ENCODE results near the gene PRKAB2. TPM values are rescaled to one million over a fixed set of nuclear protein-coding genes. Genes with fewer than 3 reads are reported as not detected.

PRKAB2 gene, protein sequence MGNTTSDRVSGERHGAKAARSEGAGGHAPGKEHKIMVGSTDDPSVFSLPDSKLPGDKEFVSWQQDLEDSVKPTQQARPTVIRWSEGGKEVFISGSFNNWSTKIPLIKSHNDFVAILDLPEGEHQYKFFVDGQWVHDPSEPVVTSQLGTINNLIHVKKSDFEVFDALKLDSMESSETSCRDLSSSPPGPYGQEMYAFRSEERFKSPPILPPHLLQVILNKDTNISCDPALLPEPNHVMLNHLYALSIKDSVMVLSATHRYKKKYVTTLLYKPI
- total RNA-seq (10 to 100 TPM in 5 of 7 donors, 1 to 10 TPM in 2; 7.3 to 19.1 (median 10.5) TPM), polyA plus RNA-seq (1 to 10 TPM; 4.6 to 5.2 (median 4.6) TPM)
- long read RNA-seq, donor 1 = 0 reads
- long read RNA-seq, donor 2, full-length matches to known transcripts = 1 of 1 reads
- long read RNA-seq, donor 2, partial matches to known transcripts = 0 of 1 reads
- long read RNA-seq, donor 2, other reads (novel, unspliced or antisense) = 0 of 1 reads

DNA sequence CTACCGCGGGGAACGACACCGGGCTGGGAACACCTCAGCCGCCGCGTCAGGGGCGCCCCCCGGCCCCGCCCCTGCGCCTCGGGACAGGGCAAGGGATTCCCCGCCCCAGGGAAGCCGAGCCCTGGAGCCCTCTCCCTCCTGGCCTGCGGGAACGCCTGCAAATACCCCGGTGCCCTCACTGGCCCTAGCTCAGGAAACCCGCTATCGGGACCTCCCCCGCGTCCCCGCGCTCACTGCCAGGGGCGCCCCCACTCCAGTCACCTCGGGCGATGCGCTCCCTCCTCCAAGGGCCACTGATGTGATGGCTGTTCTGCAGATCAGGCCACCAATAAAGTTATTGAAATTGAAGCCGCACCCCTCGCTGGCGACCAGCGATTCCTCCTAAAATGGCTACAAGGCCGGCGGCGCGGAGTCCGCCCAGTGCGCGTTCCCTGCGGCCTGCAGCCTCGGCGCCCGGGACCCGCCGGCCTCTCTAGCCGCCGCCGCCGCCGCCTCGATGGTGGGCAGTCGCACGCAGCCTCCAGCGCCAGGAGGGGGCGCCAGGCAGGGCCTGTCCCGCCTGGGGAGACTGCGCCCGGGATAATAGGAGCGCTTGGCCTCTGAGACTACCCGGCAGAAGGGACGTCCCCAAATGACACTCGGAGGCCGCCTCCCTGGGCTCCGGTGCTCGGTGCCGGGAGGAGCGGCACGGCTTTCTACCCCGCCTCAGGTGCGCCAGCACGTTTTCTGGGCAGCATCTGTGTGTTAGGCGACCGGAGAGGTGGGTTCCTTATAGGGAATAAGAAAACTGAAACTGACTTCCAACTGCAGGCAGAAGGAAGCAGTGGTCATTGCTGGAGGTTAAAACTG lies at the start of gene PRKAB2:
Gene PRKAB2, minus strand, starts transcription at position 303 of the 849 bp plus-strand sequence. CDS start 326 bp downstream, outside the sequence.
- peaks cover 0 to 54% (median 35%) of the 10 kb centered on the region in 6 donors for H3K4me1 ChIP-seq
- intact Hi-C loops (cut with DNase I; ENCODE audit: low total_unique reads) = loop anchor here (5.0 kb wide), 1 partner anchor 70 kb away; the partner anchor contains the start of gene CHD1L
- 0 to 1% (median 1%) methylated on average over 29 to 72 of the region's 72 CpGs for WGBS, 5 donors

GRCh38 chr1:147218606-147219005 lies 46.3 kb upstream of the PRKAB2 start:
- Histone ChIP-seq H3K36me3 (no peaks in the 10 kb centered on the region), H3K27ac (no peak overlapping the region), H3K4me3 (no peak overlapping the region), H3K4me1 (peaks cover 0 to 28% (median 3%) of the 10 kb centered on the region in 6 donors), H3K27me3 (replicated peaks in 1 of 7) (no peaks in the 10 kb centered on the region), H3K9me3 (no peaks in the 10 kb centered on the region)
- 31 to 75% (median 50%) methylated on average over 2 to 3 of the region's 3 CpGs for WGBS, 5 donors
- TF ChIP-seq CTCF (IDR thresholded peaks at IDR 0.05 in 8 of 11, conservative IDR thresholded peaks at IDR 0.05 in 3 of 11) (no peak), POLR2A (IDR thresholded peaks at IDR 0.05) (no peak), POLR2AphosphoS5 (IDR thresholded peaks at IDR 0.05) (no peak)
- no peak for DNase-seq
- intact Hi-C loops (cut with DNase I; ENCODE audit: low total_unique reads) = no loop called here

More for the DNA sequence above, at the start of gene PRKAB2:
- H3K36me3 ChIP-seq = peaks cover 0 to 11% (median 0%) of the 10 kb centered on the region in 6 donors
- peak; percentile 99 for DNase-seq
- H3K27ac ChIP-seq = peak within 1 kb of the TSS; percentile 88 to 96 (median 94)
- TF ChIP-seq CTCF (IDR thresholded peaks at IDR 0.05 in 8 of 11, conservative IDR thresholded peaks at IDR 0.05 in 3 of 11) (peak; percentile 76 to 99 (median 96)), POLR2A (IDR thresholded peaks at IDR 0.05) (no peak), POLR2AphosphoS5 (IDR thresholded peaks at IDR 0.05) (peak; percentile 85 to 87 (median 87))
- H3K27me3 ChIP-seq (replicated peaks in 1 of 7) = no peaks in the 10 kb centered on the region
- no peaks in the 10 kb centered on the region for H3K9me3 ChIP-seq
- peak within 1 kb of the TSS; percentile 75 to 97 (median 94) for H3K4me3 ChIP-seq

DNA sequence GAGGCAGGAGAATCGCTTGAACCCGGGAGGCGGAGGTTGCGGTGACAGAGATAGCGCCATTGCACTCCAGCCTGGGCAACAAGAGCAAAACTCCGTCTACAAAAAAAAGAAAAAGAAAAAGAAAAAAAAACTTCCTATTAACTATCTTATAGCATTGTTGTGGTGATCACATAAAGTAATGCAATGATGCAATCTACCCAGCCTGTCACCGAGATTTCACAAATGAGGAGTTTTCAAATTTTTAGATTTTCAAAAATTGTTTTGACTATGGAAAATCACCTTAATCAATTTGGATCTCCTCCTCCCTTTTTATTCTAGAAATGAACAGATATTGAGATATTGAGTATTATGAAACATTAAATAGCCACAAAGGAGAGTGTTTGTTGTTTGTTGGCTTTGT lies 44.9 kb upstream of the PRKAB2 start:
- H3K4me1 ChIP-seq = peaks cover 0 to 34% (median 3%) of the 10 kb centered on the region in 6 donors
- no peaks in the 10 kb centered on the region for H3K9me3 ChIP-seq
- DNase-seq = no peak
- H3K27ac ChIP-seq = no peak overlapping the region
- no peak overlapping the region for H3K4me3 ChIP-seq
- H3K36me3 ChIP-seq = peaks cover 0 to 2% (median 0%) of the 10 kb centered on the region in 6 donors
- intact Hi-C loops (cut with DNase I; ENCODE audit: low total_unique reads) = no loop called here
- WGBS, 5 donors = 84 to 97% (median 87%) methylated on average over 7 of the region's 7 CpGs
- no peak for TF ChIP-seq CTCF (IDR thresholded peaks at IDR 0.05 in 8 of 11, conservative IDR thresholded peaks at IDR 0.05 in 3 of 11)
- TF ChIP-seq POLR2A (IDR thresholded peaks at IDR 0.05) = no peak
- TF ChIP-seq POLR2AphosphoS5 (IDR thresholded peaks at IDR 0.05) = no peak
- H3K27me3 ChIP-seq (replicated peaks in 1 of 7) = no peaks in the 10 kb centered on the region

All from spleen (tissue), 13 donors.